Hematopoietic multipotent progenitor cell treated with erythropoietin and hydrocortisone succinate and interleukin-3 and kit ligand, for 6 days (in vitro differentiated cells): Measurements from ENCODE around the gene CASP3.
"Not testable (repeated sequence)": the region's sequence is repeated elsewhere in the genome, so short reads cannot be mapped to it uniquely, and the experiment has no call there.

Source experiments
- DNase-seq: peaks from one replicate; pipeline ENCODE4 v3.0.0-alpha.2; 2015

CASP3 gene

DNA sequence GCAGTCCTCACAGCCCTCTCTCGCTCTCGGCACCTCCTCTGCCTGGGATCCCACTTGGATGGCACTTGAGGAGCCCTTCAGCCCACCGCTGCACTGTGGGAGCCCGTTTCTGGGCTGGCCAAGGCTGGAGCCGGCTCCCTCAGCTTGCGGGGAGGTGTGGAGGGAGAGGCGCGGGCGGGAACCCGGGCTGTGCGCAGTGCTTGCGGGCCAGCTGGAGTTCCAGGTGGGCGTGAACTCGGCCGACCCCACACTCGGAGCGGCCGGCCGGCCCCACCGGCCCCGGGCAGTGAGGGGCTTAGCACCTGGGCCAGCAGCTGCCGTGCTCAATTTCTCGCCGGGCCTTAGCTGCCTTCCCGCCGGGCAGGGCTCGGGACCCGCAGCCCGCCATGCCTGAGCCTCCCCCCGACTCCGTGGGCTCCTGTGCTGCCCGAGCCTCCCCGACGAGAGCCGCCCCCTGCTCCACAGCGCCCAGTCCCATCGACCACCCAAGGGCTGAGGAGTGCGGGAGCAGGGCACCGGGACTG lies 57.4 kb downstream of the CASP3 start:
- DNase-seq, result not testable (repeated sequence)

GRCh38 chr4:184591070-184591677 lies 58.1 kb downstream of the CASP3 start:
- DNase-seq, result no peak

- no peak for DNase-seq
Observed at GRCh38 chr4:184590196-184590595, 59.1 kb downstream of the CASP3 start.

DNA sequence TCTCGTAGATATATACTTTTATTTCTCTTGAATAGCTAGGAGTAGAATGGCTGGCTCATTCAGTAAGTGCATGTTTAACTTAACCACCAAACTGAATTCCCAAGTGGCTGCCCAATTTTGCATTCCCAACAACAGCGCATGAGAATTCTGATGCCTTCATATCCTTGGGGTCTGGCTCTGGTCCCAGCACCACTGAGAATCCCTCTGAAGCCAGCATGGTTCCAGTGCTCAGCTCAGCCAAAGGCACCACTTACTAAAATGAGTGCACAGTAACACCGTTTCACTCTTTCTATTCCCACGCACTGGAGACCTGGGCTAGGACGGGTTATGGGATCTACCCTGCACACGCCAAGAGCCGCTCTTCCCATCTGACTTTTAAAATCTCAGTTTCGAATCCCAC lies 60.4 kb downstream of the CASP3 start:
- DNase-seq, result no peak

GRCh38 chr4:184587701-184588100 lies 61.5 kb downstream of the CASP3 start:
- no peak for DNase-seq

DNA sequence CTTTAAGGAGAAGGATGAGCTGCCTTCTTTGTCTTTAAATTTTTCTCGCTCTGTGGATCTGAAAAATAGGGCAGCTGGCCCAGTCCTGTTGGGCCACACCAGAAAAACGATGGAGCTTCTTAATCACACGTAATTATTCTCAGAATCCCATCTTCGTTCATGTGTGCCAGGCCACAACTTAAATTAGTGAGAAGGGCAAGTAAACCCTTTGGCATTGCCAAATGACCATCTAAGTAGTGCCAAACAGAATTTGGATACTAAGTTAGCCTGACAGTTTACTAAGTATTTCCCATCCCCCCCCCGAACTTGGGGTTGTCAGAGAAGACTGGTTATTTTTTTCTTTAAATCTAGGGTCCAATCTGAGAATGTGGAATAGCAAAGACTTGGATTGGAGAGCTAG lies 62.0 kb downstream of the CASP3 start:
- DNase-seq, result no peak

- DNase-seq, result no peak
Observed at GRCh38 chr4:184583738-184584502, 65.3 kb downstream of the CASP3 start.
